HT-29 (cell line): ENCODE results near the gene SERPING1. TPM values are rescaled to one million over a fixed set of nuclear protein-coding genes. Genes with fewer than 3 reads are reported as not detected.

Experiments used
- DNase-seq: peaks from one replicate; pipeline ENCODE4 v3.0.0-alpha.2; 2015; ENCODE audit warnings: low spot score
- total RNA-seq: library from RNA; depleted of rRNA; stranded (reverse); fragments of >200 nt; shearing (Covaris generic); gene quantifications from 2 replicates; pipeline ENCODE4 v1.2.3, GENCODE V29; 2014

The SERPING1 gene
- total RNA-seq, 1 experiment from 2014 or later, result not detected

DNA sequence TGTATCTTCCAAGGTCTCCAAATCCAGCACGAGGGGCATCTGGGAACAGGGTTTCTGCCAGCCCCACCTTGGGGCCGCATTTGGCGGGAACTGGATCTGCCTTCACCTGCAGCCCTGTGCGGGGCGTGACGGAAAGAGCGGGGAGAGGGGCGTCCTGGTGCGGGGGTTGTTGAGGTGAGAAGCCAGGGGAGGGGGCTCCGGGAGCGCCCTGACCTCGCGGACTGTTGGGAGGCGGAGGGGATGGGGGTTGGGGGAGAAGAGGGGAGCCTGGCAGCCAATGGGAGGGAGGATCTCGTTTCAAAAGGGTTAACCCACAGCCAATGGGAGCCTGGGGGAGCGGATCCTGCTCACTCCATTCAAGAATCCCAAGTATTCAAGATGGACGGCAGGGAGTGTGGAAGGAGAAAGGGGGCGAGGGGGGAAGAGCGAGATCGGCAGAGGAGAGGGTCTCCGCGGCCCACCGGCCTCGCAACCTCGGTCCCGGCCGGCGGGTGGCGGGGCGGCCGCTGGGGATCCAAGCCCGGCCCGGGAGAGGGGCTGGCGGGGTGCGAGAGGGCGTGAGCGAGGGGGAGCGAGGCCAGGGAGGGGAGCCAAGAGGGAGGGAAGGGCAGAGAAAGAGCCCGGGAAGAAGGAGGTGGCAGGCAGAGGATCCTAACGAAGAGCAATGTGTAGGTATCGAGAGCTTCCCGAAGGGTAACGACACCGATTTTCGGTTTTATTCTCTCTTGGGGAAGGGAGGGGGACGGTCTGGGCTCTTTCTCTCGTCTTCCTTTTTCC is 40.7 kb downstream of the SERPING1 start:
- DNase-seq, result no peak

GRCh38 chr11:57638811-57639320 is 41.4 kb downstream of the SERPING1 start:
- no peak for DNase-seq

DNA sequence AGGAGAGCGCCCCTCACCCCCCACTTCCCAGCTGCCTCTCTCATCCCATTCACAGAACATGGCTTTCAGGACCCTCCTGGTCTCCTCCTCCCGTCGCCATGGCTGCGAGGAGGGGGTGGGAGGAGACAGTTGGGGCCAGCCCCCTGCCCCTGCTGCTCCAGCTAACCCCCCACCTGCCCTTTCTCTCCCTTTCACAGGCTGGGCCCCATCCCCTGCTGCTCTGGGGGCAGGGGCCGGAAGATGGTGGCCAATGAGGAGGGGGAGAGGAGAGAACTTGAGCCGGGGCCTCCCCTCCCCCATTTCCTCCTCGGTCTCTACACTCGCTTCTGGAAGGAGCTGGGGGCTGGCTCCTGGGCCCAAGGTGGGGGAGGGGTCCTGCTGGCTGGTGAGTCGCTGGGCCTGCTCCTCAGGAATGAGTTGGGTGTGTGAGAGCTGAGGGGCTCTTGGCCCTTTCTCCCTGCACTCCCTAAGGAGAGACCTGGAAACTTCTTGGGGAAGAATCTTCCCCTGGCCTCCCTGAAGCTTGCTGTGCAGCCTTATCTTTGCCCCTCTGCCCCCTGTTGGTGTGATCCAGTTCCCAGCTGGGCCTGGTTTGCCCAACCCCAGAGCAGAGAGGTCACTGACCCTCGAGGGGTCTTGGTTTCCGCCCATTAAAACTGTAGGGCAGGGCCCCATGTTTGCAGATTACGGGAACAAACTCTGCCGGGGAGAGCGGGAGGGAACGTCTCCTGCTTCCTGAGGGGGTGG is 42.0 kb downstream of the SERPING1 start:
- DNase-seq, result no peak

- DNase-seq, result no peak
Observed at GRCh38 chr11:57640068-57640800, 42.7 kb downstream of the SERPING1 start.

- DNase-seq, result peak; percentile 63
Observed at GRCh38 chr11:57641011-57641807, 43.7 kb downstream of the SERPING1 start.

- peak; percentile 9 for DNase-seq
Observed at GRCh38 chr11:57643802-57644201, 46.3 kb downstream of the SERPING1 start.

DNA sequence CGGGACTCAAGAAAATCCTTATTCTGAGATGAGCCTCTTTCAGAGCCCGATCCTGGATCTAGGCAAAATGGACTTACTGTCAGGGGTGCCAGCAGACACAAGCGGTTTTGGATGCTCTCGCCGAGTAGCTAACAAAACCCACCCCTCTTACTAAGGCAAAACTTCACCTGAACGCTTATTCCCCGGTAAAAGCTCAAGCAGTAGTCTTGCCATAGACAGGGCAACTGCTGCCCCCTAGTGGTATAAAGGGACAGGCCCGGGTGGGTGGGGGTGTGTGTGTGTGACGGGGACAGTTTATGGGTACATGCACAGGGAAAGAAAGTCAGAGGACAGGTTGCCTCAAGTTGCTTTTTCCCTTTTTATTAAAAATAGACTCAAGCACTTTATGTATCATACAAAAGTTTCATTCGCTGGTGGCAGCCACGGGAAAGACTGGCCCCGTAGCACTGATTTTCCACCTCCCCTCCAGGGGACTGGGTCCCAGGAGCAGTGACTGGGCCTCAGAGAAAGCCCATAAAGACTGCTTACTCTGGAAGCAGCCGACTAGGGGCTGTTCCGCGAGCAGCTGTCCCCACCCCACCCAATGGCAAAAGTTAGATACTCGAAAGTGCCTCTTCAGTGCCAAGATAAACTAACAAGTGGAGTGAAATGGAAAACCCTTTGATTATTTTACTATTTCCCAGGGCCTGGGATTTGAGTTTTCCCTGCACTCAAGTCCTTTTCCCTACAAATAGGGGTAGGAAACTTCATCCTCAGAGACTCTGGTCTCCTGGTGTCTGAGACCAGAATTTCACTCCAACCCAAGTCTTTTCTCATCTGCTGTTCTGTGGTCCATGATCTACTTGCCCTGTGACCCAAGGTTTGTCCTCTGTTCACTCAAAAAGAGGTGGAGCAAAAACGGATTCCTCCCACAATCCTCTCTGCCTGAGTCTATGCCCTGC is 47.5 kb downstream of the SERPING1 start:
- peak; percentile 87 for DNase-seq

GRCh38 chr11:57645689-57646085 is 48.2 kb downstream of the SERPING1 start:
- DNase-seq, result no peak

DNA sequence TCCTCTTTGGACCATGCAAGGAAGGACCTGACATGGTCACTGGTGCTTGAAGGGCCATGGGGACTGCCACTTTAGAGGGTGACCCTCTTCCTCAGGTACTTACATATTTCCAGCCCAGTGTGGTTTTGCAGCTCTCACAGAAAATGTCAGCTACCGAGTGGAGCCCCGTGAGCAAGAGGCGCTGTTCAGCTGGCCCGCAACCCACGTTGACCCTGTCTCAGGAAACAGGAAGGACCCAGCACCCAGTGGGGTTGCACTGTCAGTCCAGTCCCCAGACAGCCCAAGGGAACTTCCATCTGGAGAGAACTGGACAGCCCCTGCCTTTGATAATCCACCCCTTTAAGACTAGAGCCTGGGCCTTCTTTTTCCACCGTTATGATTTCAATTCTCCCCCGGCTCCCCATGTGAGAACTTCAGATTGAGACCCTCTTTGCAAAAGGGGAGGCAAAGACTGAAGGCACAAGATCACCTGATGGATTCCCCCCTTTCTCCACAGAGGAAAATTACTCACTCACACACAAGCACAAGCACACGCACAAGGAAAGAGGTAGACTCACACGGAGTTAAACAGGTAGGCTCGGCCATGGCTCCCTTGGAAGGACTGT is 48.8 kb downstream of the SERPING1 start:
- DNase-seq, result no peak

DNA sequence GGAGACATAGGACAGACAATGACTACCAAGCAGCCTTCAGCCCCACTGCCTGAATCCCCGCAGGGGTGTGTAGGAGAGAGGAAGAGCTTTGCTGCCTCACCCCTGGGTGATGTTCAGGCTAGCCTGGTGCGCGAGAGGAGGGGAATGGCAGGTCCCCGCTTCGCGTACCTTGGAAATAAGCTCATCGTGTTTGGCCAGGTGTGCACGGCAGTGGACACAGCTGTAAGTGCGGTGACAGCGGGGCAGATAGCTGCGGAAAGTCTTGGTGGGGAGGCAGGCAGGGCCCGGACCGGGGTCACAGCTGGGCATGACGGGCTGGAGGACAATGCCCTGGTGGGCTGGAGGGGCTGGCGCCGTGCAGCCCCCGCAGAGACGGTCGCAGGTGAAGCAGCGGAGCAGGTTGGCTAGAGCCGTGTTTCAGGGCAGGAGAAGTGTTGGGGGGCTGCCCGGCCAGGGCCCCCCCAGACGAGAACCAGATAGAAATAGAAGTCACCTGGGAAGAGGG is 49.4 kb downstream of the SERPING1 start:
- no peak for DNase-seq

DNA sequence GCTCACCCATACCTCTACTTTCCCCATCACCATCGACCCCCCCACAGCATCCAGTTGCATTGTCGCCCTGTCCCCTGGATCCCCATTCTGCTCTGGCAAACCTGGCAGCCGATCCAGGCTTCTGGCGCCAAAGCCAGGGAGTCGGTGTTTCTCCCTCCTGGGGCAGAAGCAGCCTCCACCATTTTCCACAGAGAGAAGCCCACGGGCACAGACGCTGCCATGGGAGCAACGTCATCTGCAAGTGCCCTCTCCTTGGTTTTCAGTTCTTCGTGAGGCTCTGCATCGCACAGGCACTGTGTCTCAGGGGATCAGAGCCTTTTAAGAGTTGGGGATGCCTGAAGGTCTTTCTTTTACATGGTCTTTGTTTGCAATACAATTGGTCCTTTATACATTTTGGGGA is 49.9 kb downstream of the SERPING1 start:
- no peak for DNase-seq

DNA sequence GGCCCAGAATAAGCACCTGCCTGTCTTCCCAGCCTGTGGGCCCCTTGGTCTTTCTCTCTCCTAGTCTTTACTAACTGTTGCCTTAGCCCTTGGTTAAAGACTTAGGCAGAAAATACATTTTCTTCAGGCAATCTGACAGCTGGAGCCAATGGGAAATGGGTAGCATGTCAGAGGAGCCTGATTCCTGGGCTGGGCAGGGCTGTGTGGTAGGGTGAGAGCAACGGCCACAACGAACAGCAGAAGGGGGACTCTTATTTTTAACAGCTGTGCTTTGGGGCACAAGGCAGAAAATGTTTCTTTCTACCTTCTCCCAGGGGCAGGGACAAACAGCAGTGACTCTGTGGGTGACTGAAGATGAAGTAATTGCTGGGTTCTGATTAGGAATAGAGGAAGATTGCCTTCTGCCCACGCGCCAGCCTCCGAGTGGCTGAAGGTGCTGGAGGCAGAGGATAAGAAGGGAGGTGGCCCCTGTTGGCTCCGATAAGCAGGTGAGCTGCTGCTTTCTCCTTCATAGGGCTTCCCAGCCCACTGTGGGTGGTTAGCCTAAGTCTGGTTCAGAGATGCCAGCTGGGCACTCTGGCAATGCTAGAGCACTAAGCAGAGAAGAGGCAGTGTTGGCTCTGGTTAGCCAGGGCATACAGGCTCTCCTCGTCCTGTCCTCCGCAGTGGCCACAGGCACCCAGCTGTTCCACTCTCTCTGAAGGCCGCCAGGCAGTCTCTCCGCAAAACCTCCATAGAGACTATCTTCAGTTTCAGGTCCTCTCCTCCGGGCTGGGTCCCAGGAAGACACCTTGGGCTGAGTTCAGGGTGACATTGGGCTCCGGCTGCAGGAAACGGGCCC is 50.7 kb downstream of the SERPING1 start:
- no peak for DNase-seq

DNA sequence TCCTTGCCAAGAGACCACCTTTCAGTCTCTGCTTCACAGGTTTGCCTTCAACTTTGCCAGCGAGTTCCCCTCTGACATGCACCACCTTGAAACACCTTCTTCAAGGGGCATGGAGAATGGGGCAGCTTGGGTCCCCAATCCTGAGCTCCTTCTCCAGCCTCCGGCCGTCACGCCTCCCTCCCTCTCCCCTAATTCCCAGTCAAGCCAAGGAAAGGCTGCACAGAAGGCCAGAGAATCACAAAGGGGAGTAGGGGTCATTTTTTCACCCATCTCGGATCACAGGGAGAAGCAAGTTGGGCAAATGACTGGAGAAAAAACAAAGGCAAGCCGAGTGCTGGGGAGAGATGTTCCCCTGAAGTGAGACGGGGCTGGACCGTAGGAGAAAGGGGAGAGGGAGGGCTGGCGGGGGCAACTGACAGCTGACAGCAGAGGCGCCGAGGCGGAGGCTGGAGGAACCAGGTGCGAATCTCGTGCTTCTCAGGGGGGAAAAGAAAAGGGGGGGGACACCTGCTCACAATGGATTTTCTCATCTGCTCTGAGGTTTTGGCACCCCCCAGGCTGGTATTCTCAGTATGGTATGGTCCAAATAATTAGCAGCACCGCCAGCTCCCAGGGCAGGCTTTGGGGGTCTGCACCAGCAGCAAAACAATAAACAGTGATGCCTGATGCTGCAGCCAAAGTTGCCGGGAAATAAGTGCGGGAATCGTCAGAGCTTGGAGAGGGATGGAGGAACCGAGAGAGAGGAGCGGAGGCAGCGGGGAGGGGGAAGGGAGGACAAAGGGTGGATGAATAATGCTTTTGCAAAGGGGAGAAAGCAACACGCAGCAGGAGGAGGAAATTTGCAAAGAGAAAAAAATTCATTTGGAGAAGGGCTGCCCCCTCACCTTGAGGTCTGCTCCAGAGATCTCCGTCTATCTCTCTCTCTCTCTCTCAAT is 51.6 kb downstream of the SERPING1 start:
- no peak for DNase-seq

DNA sequence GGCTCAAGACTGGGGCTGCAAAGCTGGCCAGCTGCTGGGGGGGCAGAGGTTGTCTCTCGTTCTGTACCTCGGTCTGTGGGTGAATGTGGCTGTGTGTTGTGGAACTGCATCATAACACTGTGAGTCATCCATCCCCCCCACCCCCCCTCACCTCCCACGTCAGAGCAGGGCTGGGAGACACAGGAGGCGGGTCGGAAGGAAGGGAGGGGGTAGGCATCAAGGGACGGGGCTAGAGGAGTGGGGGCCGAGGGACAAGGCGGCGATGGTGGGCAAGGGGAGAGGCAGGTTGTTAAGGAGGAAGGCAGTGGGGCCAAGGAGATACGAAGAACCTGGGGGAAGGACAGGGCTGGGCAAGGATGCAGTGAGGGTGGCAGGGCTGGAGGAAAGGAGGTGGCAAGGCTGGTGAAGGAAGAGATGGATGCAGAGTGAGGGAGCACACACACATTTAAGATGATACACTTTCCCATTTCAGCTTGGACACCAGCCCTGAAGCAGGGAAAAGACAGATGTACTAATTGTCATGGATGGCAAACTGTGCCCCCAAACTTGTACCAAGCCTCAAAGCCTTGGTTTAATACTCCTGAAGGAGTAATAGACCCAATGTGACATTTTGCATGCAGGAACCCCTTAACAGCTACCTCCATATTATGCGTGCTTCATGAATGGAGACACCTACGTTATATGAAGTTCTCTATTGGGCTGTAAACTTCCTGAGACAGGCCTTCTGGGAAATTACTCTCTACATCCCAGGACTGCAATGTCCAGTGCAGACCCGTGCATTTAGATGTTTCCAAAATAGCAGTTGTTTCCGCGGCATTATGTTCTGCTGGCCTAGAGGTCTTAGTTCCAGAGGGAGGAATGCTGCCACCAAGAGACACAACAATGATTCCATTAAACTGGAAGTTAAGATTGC is 52.6 kb downstream of the SERPING1 start, which contains the start of gene YPEL4:
YPEL4 (minus strand) TSS at position 87 of the 913 bp plus-strand sequence. CDS start 2,805 bp downstream, outside the sequence.
- DNase-seq, result peak; percentile 4

DNA sequence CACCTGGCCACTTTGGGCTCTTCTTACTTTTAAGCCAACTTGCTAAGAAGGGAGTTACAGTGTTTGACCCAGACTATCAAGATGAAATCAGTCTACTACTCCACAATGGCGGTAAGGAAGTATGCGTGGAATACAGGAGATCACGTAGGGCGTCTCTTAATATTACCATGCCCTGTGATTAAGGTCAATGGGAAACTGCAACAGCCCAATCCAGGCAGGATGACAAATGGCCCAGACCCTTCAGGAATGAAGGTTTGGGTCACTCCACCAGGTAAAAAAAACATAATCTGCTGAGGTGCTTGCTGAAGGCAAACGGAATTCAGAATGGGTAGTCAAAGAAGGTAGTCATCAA is 53.2 kb downstream of the SERPING1 start:
- DNase-seq, result no peak

GRCh38 chr11:57651408-57651807 is 53.9 kb downstream of the SERPING1 start:
- no peak for DNase-seq
